GM23338 (cell line): Measurements from ENCODE around the gene ERH. TPM values are rescaled to one million over a fixed set of nuclear protein-coding genes. Genes with fewer than 3 reads are reported as not detected.

Source experiments
- ATAC-seq: fragments of 200-7000 bp; cut with Tn5 transposase; 3 replicates; pipeline ENCODE4 v1.9.1; 2020
- DNase-seq: peaks from one replicate; pipeline ENCODE4 v3.0.0-alpha.2; 2015; ENCODE audit warnings: low spot score
- H2AFZ ChIP-seq: fragments of 200-600 bp; sonication (generic); 2 replicates; pipeline ENCODE4 v1.8.0; 2016; ENCODE audit warnings: antibody characterized with exemption, mild to moderate bottlenecking, moderate library complexity
- H3F3A ChIP-seq: fragments of 200-600 bp; sonication (generic); replicated peaks from 2 replicates; pipeline ENCODE4 v1.8.0; 2017; ENCODE audit warnings: antibody characterized with exemption, mixed run types, low read depth
- H3K27ac ChIP-seq: fragments of 200-600 bp; sonication (generic); 2 replicates; pipeline ENCODE4 v1.6.1; 2016; ENCODE audit warnings: low read depth
- H3K27me3 ChIP-seq: fragments of 200-600 bp; sonication (generic); 2 replicates; pipeline ENCODE4 v1.8.0; 2016; ENCODE audit warnings: mild to moderate bottlenecking, mixed run types, moderate library complexity; ENCODE audit not compliant: insufficient read depth
- H3K36me3 ChIP-seq: fragments of 200-600 bp; sonication (generic); 2 replicates; pipeline ENCODE4 v1.8.0; 2016; ENCODE audit warnings: mild to moderate bottlenecking; ENCODE audit not compliant: insufficient read depth
- H3K4me1 ChIP-seq: fragments of 200-600 bp; sonication (generic); 2 replicates; pipeline ENCODE4 v1.8.0; 2016; ENCODE audit warnings: mild to moderate bottlenecking, moderate library complexity; ENCODE audit not compliant: insufficient read depth
- H3K4me2 ChIP-seq: fragments of 200-600 bp; sonication (generic); 2 replicates; pipeline ENCODE4 v1.7.1; 2017; ENCODE audit warnings: mixed run types
- H3K4me3 ChIP-seq: fragments of 200-600 bp; sonication (generic); 2 replicates; pipeline ENCODE4 v1.6.1; 2016; ENCODE audit warnings: mixed run types
- H3K79me2 ChIP-seq: fragments of 200-600 bp; sonication (generic); replicated peaks from 2 replicates; pipeline ENCODE4 v1.8.0; 2017; ENCODE audit warnings: mild to moderate bottlenecking; ENCODE audit not compliant: insufficient read depth
- H3K9me2 ChIP-seq: fragments of 200-600 bp; sonication (generic); 2 replicates; pipeline ENCODE4 v1.8.0; 2017; ENCODE audit not compliant: insufficient read depth
- H4K20me1 ChIP-seq: fragments of 200-600 bp; sonication (generic); replicated peaks from 2 replicates; pipeline ENCODE4 v1.8.0; 2017; ENCODE audit warnings: mild to moderate bottlenecking; ENCODE audit not compliant: insufficient read depth
- H3K27ac Mint-ChIP-seq: 2 replicates; pipeline ENCODE4 v1.8.0; 2020; ENCODE audit warnings: inconsistent platforms, mild to moderate bottlenecking, moderate library complexity, mixed read lengths
- H3K27me3 Mint-ChIP-seq: 3 replicates; pipeline ENCODE4 v1.8.0; 2022; ENCODE audit warnings: low read depth, mild to moderate bottlenecking, moderate library complexity, mixed read lengths, inconsistent platforms; ENCODE audit not compliant: insufficient read depth, poor library complexity
- H3K36me3 Mint-ChIP-seq: 3 replicates; pipeline ENCODE4 v1.8.0; 2021; ENCODE audit warnings: low read depth, mild to moderate bottlenecking, inconsistent platforms, moderate library complexity, mixed read lengths
- H3K4me1 Mint-ChIP-seq: 3 replicates; pipeline ENCODE4 v1.8.0; 2020; ENCODE audit warnings: mild to moderate bottlenecking, inconsistent platforms, mixed read lengths
- H3K4me3 Mint-ChIP-seq: 3 replicates; pipeline ENCODE4 v1.8.0; 2021; ENCODE audit warnings: moderate library complexity, mild to moderate bottlenecking, inconsistent platforms, mixed read lengths
- H3K9me3 Mint-ChIP-seq: 3 replicates; pipeline ENCODE4 v1.8.0; 2020; ENCODE audit warnings: moderate library complexity, mild to moderate bottlenecking, inconsistent platforms, mixed read lengths
- EZH2phosphoT487 ChIP-seq: fragments of 200-600 bp; sonication (generic); IDR thresholded peaks from one replicate; pipeline ENCODE4 v1.8.1; 2018; ENCODE audit warnings: antibody characterized with exemption; ENCODE audit not compliant: unreplicated experiment
- JUNB ChIP-seq: IDR thresholded peaks from one replicate; pipeline ENCODE4 v1.6.1; 2016; ENCODE audit warnings: antibody characterized with exemption; ENCODE audit not compliant: unreplicated experiment
- NANOG ChIP-seq: IDR thresholded peaks from 2 replicates; pipeline ENCODE4 v1.6.1; 2016; ENCODE audit warnings: antibody characterized with exemption, borderline replicate concordance
- POLR2AphosphoS5 ChIP-seq: IDR thresholded peaks from 2 replicates; pipeline ENCODE4 v1.6.1; 2016; ENCODE audit warnings: antibody characterized with exemption, low read depth
- STAT1 ChIP-seq: IDR thresholded peaks from one replicate; pipeline ENCODE4 v1.6.1; 2016; ENCODE audit warnings: antibody characterized with exemption; ENCODE audit not compliant: unreplicated experiment
- ZNF331 ChIP-seq: fragments of 250-450 bp; sonication (Bioruptor Pico); IDR thresholded peaks from 2 replicates; pipeline ENCODE4 v1.5.0; 2020; ENCODE audit warnings: low read depth, mild to moderate bottlenecking, moderate library complexity
- polyA plus RNA-seq: library from polyadenylated mRNA; unstranded; fragments of >200 nt; fragmentation: Nextera tagmentation; extraction: Ambion mirVana; gene quantifications from 2 replicates; pipeline ENCODE4 v1.2.1, GENCODE V29; 2016
- total RNA-seq: library from RNA; depleted of rRNA; stranded (reverse); fragments of >200 nt; shearing (Covaris generic); gene quantifications from 2 replicates; pipeline ENCODE4 v1.2.3, GENCODE V29; 2014
- TF ChIP-seq, protein P1 (sequence below): IDR thresholded peaks from 2 replicates; pipeline ENCODE4 v1.6.1; 2016; ENCODE audit warnings: antibody characterized with exemption
- TF ChIP-seq, protein P2 (sequence below): fragments of 250-450 bp; sonication (Bioruptor Pico); IDR thresholded peaks from 2 replicates; pipeline ENCODE4 v1.5.0; 2020; ENCODE audit warnings: mild to moderate bottlenecking, moderate library complexity
- TF ChIP-seq, protein P3 (sequence below): IDR thresholded peaks from one replicate; pipeline ENCODE4 v1.6.1; 2018; ENCODE audit warnings: antibody characterized with exemption; ENCODE audit not compliant: unreplicated experiment
- TF ChIP-seq, protein P4 (sequence below), 2 experiments: fragments of 200-600 bp in 1 of 2; sonication (generic) in 1 of 2; conservative IDR thresholded peaks; 2 replicates each; pipeline versions ENCODE4 v1.5.1 to v1.6.1; 2016 to 2017; ENCODE audit warnings: antibody characterized with exemption in 2 of 2, low read depth in 2 of 2, mild to moderate bottlenecking in 2 of 2, moderate library complexity in 1 of 2

The ERH gene
- total and polyA plus RNA-seq, 2 experiments from 2014 or later: 188 to 545 TPM

DNA sequence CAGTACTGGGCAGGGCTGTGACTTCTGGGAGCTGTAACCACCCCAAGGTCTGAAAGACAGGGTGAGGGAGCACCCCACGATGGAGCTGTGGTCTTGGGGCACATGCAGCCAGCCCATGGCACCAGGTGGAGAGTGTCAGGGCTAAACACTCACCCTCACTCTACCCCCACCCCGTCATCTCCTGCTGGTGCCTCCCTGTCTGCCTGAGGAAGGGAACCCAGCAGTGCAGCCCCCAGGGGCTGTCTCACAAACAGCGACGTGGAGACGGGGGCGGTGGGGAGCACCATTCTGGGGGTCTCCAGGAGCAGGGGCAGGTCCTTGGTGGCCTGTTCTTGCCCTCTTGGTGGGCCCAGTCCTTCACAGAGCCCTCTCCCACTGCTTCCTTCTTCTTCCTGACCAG, 63.5 kb downstream of the ERH start:
- no peaks in the 10 kb centered on the region for H3K9me3 Mint-ChIP-seq
- ATAC-seq (no peak), DNase-seq (no peak)
- H4K20me1 ChIP-seq: no peaks in the 10 kb centered on the region
- no peak overlapping the region for H3K27ac ChIP-seq
- TF ChIP-seq JUNB: no peak
- TF ChIP-seq, protein P1, sequence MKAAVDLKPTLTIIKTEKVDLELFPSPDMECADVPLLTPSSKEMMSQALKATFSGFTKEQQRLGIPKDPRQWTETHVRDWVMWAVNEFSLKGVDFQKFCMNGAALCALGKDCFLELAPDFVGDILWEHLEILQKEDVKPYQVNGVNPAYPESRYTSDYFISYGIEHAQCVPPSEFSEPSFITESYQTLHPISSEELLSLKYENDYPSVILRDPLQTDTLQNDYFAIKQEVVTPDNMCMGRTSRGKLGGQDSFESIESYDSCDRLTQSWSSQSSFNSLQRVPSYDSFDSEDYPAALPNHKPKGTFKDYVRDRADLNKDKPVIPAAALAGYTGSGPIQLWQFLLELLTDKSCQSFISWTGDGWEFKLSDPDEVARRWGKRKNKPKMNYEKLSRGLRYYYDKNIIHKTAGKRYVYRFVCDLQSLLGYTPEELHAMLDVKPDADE: no peak
- no peak for TF ChIP-seq STAT1
- TF ChIP-seq POLR2AphosphoS5: no peak
- TF ChIP-seq, protein P2, sequence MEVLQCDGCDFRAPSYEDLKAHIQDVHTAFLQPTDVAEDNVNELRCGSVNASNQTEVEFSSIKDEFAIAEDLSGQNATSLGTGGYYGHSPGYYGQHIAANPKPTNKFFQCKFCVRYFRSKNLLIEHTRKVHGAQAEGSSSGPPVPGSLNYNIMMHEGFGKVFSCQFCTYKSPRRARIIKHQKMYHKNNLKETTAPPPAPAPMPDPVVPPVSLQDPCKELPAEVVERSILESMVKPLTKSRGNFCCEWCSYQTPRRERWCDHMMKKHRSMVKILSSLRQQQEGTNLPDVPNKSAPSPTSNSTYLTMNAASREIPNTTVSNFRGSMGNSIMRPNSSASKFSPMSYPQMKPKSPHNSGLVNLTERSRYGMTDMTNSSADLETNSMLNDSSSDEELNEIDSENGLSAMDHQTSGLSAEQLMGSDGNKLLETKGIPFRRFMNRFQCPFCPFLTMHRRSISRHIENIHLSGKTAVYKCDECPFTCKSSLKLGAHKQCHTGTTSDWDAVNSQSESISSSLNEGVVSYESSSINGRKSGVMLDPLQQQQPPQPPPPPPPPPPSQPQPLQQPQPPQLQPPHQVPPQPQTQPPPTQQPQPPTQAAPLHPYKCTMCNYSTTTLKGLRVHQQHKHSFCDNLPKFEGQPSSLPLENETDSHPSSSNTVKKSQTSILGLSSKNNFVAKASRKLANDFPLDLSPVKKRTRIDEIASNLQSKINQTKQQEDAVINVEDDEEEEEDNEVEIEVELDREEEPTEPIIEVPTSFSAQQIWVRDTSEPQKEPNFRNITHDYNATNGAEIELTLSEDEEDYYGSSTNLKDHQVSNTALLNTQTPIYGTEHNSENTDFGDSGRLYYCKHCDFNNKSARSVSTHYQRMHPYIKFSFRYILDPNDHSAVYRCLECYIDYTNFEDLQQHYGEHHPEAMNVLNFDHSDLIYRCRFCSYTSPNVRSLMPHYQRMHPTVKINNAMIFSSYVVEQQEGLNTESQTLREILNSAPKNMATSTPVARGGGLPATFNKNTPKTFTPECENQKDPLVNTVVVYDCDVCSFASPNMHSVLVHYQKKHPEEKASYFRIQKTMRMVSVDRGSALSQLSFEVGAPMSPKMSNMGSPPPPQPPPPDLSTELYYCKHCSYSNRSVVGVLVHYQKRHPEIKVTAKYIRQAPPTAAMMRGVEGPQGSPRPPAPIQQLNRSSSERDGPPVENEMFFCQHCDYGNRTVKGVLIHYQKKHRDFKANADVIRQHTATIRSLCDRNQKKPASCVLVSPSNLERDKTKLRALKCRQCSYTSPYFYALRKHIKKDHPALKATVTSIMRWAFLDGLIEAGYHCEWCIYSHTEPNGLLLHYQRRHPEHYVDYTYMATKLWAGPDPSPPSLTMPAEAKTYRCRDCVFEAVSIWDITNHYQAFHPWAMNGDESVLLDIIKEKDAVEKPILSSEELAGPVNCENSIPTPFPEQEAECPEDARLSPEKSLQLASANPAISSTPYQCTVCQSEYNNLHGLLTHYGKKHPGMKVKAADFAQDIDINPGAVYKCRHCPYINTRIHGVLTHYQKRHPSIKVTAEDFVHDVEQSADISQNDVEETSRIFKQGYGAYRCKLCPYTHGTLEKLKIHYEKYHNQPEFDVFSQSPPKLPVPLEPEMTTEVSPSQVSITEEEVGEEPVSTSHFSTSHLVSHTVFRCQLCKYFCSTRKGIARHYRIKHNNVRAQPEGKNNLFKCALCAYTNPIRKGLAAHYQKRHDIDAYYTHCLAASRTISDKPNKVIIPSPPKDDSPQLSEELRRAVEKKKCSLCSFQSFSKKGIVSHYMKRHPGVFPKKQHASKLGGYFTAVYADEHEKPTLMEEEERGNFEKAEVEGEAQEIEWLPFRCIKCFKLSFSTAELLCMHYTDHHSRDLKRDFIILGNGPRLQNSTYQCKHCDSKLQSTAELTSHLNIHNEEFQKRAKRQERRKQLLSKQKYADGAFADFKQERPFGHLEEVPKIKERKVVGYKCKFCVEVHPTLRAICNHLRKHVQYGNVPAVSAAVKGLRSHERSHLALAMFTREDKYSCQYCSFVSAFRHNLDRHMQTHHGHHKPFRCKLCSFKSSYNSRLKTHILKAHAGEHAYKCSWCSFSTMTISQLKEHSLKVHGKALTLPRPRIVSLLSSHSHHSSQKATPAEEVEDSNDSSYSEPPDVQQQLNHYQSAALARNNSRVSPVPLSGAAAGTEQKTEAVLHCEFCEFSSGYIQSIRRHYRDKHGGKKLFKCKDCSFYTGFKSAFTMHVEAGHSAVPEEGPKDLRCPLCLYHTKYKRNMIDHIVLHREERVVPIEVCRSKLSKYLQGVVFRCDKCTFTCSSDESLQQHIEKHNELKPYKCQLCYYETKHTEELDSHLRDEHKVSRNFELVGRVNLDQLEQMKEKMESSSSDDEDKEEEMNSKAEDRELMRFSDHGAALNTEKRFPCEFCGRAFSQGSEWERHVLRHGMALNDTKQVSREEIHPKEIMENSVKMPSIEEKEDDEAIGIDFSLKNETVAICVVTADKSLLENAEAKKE (CRISPR knock-in tag): no peak
- no peak for TF ChIP-seq NANOG
- TF ChIP-seq, protein P3, sequence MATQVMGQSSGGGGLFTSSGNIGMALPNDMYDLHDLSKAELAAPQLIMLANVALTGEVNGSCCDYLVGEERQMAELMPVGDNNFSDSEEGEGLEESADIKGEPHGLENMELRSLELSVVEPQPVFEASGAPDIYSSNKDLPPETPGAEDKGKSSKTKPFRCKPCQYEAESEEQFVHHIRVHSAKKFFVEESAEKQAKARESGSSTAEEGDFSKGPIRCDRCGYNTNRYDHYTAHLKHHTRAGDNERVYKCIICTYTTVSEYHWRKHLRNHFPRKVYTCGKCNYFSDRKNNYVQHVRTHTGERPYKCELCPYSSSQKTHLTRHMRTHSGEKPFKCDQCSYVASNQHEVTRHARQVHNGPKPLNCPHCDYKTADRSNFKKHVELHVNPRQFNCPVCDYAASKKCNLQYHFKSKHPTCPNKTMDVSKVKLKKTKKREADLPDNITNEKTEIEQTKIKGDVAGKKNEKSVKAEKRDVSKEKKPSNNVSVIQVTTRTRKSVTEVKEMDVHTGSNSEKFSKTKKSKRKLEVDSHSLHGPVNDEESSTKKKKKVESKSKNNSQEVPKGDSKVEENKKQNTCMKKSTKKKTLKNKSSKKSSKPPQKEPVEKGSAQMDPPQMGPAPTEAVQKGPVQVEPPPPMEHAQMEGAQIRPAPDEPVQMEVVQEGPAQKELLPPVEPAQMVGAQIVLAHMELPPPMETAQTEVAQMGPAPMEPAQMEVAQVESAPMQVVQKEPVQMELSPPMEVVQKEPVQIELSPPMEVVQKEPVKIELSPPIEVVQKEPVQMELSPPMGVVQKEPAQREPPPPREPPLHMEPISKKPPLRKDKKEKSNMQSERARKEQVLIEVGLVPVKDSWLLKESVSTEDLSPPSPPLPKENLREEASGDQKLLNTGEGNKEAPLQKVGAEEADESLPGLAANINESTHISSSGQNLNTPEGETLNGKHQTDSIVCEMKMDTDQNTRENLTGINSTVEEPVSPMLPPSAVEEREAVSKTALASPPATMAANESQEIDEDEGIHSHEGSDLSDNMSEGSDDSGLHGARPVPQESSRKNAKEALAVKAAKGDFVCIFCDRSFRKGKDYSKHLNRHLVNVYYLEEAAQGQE: no peak
- TF ChIP-seq, protein P4, sequence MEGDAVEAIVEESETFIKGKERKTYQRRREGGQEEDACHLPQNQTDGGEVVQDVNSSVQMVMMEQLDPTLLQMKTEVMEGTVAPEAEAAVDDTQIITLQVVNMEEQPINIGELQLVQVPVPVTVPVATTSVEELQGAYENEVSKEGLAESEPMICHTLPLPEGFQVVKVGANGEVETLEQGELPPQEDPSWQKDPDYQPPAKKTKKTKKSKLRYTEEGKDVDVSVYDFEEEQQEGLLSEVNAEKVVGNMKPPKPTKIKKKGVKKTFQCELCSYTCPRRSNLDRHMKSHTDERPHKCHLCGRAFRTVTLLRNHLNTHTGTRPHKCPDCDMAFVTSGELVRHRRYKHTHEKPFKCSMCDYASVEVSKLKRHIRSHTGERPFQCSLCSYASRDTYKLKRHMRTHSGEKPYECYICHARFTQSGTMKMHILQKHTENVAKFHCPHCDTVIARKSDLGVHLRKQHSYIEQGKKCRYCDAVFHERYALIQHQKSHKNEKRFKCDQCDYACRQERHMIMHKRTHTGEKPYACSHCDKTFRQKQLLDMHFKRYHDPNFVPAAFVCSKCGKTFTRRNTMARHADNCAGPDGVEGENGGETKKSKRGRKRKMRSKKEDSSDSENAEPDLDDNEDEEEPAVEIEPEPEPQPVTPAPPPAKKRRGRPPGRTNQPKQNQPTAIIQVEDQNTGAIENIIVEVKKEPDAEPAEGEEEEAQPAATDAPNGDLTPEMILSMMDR (conservative IDR thresholded peaks at IDR 0.05; ENCODE audit: low read depth in 2 of 2): no peak
- no peak for TF ChIP-seq EZH2phosphoT487
- TF ChIP-seq ZNF331 (CRISPR knock-in tag): no peak
- H2AFZ ChIP-seq: no peak overlapping the region
- no peaks in the 10 kb centered on the region for H3K4me1 ChIP-seq
- H3K27ac Mint-ChIP-seq: no peak overlapping the region
- no peaks in the 10 kb centered on the region for H3K36me3 ChIP-seq
- H3K27me3 ChIP-seq: no peaks in the 10 kb centered on the region
- H3K4me3 ChIP-seq: no peak overlapping the region
- H3K36me3 Mint-ChIP-seq: no peaks in the 10 kb centered on the region
- H3K4me3 Mint-ChIP-seq: no peak overlapping the region
- H3K79me2 ChIP-seq: no peaks in the 10 kb centered on the region
- no peaks in the 10 kb centered on the region for H3K9me2 ChIP-seq
- H3K4me1 Mint-ChIP-seq: no peaks in the 10 kb centered on the region; the same call in 2 of the 3 replicates
- H3F3A ChIP-seq: no peaks in the 10 kb centered on the region
- no peak overlapping the region for H3K4me2 ChIP-seq
- no peaks in the 10 kb centered on the region for H3K27me3 Mint-ChIP-seq
